ENCODE data around the gene CDKN1C.

GRCh38 chr11:2904153-2905052 is 18.8 kb upstream of the CDKN1C start:
- no peak for TF ChIP-seq POLR2A (IDR thresholded peaks at IDR 0.05; ENCODE audit: extremely low read depth, insufficient read length)
- TF ChIP-seq CTCF (IDR thresholded peaks at IDR 0.05; ENCODE audit: low read depth, low read length): no peak
